ENCODE data around the gene MYO18A. TPM values are rescaled to one million over a fixed set of nuclear protein-coding genes. Genes with fewer than 3 reads are reported as not detected.

Gene MYO18A
- total and polyA plus RNA-seq, 11 donors: 83.5 to 340 (median 300) TPM

- Histone ChIP-seq H3K27me3 (no peaks in the 10 kb centered on the region), H3K4me3 (no peak overlapping the region), H3K27ac (no peak overlapping the region), H3K36me3 (peaks cover 0 to 27% (median 15%) of the 10 kb centered on the region in 9 donors), H3K4me1 (peaks cover 0 to 48% (median 30%) of the 10 kb centered on the region in 12 donors), H3K9me3 (no peaks in the 10 kb centered on the region)
- ATAC-seq (no peak), DNase-seq (no peak)
- intact Hi-C loops (cut with DNase I): no loop called here
- WGBS, 4 donors: 73 to 82% (median 77%) methylated on average over 4 of the region's 4 CpGs
- TF ChIP-seq, protein P1, sequence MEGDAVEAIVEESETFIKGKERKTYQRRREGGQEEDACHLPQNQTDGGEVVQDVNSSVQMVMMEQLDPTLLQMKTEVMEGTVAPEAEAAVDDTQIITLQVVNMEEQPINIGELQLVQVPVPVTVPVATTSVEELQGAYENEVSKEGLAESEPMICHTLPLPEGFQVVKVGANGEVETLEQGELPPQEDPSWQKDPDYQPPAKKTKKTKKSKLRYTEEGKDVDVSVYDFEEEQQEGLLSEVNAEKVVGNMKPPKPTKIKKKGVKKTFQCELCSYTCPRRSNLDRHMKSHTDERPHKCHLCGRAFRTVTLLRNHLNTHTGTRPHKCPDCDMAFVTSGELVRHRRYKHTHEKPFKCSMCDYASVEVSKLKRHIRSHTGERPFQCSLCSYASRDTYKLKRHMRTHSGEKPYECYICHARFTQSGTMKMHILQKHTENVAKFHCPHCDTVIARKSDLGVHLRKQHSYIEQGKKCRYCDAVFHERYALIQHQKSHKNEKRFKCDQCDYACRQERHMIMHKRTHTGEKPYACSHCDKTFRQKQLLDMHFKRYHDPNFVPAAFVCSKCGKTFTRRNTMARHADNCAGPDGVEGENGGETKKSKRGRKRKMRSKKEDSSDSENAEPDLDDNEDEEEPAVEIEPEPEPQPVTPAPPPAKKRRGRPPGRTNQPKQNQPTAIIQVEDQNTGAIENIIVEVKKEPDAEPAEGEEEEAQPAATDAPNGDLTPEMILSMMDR (IDR thresholded peaks at IDR 0.05): no peak
- TF ChIP-seq POLR2A (IDR thresholded peaks at IDR 0.05): no peak
Measured at GRCh38 chr17:29167393-29168078, 12.7 kb downstream of the MYO18A start.

- no peaks in the 10 kb centered on the region for H3K9me3 ChIP-seq
- H3K4me3 ChIP-seq: no peak overlapping the region
- TF ChIP-seq, protein P1 (IDR thresholded peaks at IDR 0.05): no peak
- no peak for TF ChIP-seq POLR2A (IDR thresholded peaks at IDR 0.05)
- H3K36me3 ChIP-seq: peaks cover 0 to 27% (median 15%) of the 10 kb centered on the region in 9 donors
- H3K27ac ChIP-seq: no peak overlapping the region
- peaks cover 0 to 49% (median 31%) of the 10 kb centered on the region in 12 donors for H3K4me1 ChIP-seq
- WGBS, 4 donors: 96 to 97% (median 97%) methylated on average over 20 to 21 of the region's 21 CpGs
- ATAC-seq: no peak
- intact Hi-C loops (cut with DNase I): no loop called here
- no peaks in the 10 kb centered on the region for H3K27me3 ChIP-seq
- no peak for DNase-seq
Measured at GRCh38 chr17:29166507-29166887, 13.7 kb downstream of the MYO18A start.

- ATAC-seq (no peak), DNase-seq (no peak)
- peaks cover 0 to 27% (median 15%) of the 10 kb centered on the region in 9 donors for H3K36me3 ChIP-seq
- H3K27me3 ChIP-seq: no peaks in the 10 kb centered on the region
- no peak overlapping the region for H3K27ac ChIP-seq
- peaks cover 0 to 49% (median 31%) of the 10 kb centered on the region in 12 donors for H3K4me1 ChIP-seq
- WGBS, 4 donors: 92 to 95% (median 93%) methylated on average over 23 to 32 of the region's 32 CpGs
- H3K9me3 ChIP-seq: no peaks in the 10 kb centered on the region
- no peak for TF ChIP-seq POLR2A (IDR thresholded peaks at IDR 0.05)
- TF ChIP-seq, protein P1 (IDR thresholded peaks at IDR 0.05): no peak
- no peak overlapping the region for H3K4me3 ChIP-seq
- intact Hi-C loops (cut with DNase I): no loop called here
Measured at GRCh38 chr17:29165800-29166506, 14.2 kb downstream of the MYO18A start.

- ATAC-seq: no peak
Measured at GRCh38 chr17:29165261-29165660, 14.9 kb downstream of the MYO18A start.

More at GRCh38 chr17:29165261-29165660, 14.9 kb downstream of the MYO18A start:
- no peak overlapping the region for H3K27ac ChIP-seq
- intact Hi-C loops (cut with DNase I): no loop called here
- DNase-seq: no peak
- no peak for TF ChIP-seq POLR2A (IDR thresholded peaks at IDR 0.05)
- TF ChIP-seq, protein P1 (IDR thresholded peaks at IDR 0.05): no peak
- no peaks in the 10 kb centered on the region for H3K9me3 ChIP-seq
- H3K4me3 ChIP-seq: no peak overlapping the region
- peaks cover 0 to 27% (median 15%) of the 10 kb centered on the region in 9 donors for H3K36me3 ChIP-seq
- peaks cover 0 to 50% (median 31%) of the 10 kb centered on the region in 12 donors for H3K4me1 ChIP-seq
- H3K27me3 ChIP-seq: no peaks in the 10 kb centered on the region
- WGBS, 4 donors: 88 to 98% (median 91%) methylated on average over 3 of the region's 3 CpGs
